Measurements from ENCODE around the gene MRFAP1L1.

MRFAP1L1 gene

DNA sequence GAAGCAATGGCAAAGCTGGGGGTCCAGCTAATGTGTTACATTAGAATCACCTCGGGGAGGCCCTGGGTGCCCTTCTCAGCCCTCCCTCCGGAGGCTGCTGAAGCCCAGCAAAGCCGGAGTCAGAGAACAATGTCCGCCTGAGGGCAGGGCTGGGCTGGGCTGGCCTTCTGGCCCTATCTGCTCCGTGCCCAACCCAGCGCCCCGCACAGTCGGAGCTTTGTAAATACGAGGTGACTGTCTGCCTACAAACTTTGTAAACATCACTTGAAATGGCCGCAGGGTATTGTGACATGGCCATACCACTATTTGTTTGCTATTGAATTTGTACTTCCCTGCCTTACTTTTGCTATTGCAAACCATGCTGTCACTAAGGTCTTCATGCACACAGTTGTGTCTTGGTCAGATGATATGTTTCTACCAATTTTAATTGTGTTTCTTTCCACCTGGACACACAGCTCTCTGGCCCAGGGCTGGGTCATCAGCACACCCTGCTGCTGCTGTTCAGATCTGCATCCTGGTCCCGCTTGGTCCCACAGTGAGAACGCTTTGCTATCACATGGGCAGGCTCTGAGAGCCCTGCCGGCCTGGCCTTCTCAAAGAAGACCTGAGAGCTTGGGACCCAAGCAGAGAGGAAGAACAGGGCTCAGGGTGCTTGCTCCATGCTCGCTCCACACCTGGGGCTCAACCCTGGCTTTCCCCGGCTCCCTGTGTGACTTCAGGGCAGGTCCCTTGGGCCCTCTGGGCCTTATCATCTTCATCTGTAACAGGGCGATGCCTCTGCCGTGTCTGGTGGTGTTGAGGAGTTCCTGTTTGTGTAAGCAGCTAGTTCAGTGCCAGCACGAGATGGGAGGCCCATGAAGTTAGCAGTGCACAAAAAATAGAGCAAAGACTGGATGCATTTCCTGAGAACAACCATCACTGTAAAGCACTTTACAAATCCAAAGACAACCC lies 13.7 kb downstream of the MRFAP1L1 start:
- TF ChIP-seq, protein P1, sequence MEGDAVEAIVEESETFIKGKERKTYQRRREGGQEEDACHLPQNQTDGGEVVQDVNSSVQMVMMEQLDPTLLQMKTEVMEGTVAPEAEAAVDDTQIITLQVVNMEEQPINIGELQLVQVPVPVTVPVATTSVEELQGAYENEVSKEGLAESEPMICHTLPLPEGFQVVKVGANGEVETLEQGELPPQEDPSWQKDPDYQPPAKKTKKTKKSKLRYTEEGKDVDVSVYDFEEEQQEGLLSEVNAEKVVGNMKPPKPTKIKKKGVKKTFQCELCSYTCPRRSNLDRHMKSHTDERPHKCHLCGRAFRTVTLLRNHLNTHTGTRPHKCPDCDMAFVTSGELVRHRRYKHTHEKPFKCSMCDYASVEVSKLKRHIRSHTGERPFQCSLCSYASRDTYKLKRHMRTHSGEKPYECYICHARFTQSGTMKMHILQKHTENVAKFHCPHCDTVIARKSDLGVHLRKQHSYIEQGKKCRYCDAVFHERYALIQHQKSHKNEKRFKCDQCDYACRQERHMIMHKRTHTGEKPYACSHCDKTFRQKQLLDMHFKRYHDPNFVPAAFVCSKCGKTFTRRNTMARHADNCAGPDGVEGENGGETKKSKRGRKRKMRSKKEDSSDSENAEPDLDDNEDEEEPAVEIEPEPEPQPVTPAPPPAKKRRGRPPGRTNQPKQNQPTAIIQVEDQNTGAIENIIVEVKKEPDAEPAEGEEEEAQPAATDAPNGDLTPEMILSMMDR (IDR thresholded peaks at IDR 0.05; ENCODE audit: low read depth, low read length, poor library complexity, severe bottlenecking): no peak
- TF ChIP-seq EZH2phosphoT487 (IDR thresholded peaks at IDR 0.05; ENCODE audit: borderline replicate concordance, low read length): no peak
- Histone ChIP-seq H3K9me3 (ENCODE audit: control insufficient read depth, insufficient read depth, low read length) (no peaks in the 10 kb centered on the region), H3K4me2 (ENCODE audit: low read length) (no peak overlapping the region), H3F3A (ENCODE audit: control insufficient read depth, insufficient read depth) (no peaks in the 10 kb centered on the region), H3K4me3 (ENCODE audit: low read length) (no peak overlapping the region), H3K27ac (ENCODE audit: low read depth, low read length) (no peak overlapping the region), H3K4me1 (ENCODE audit: control insufficient read depth, low read length) (no peaks in the 10 kb centered on the region), H3K79me2 (ENCODE audit: control insufficient read depth, low read length) (no peaks in the 10 kb centered on the region), H3K27me3 (ENCODE audit: control insufficient read depth, low read length) (no peaks in the 10 kb centered on the region), H3K9me2 (replicated peaks; ENCODE audit: control insufficient read depth, low read length) (no peaks in the 10 kb centered on the region), H4K20me1 (ENCODE audit: control insufficient read depth, insufficient read depth, low read depth, low read length) (no peaks in the 10 kb centered on the region), H3K36me3 (ENCODE audit: control insufficient read depth, low read length) (no peaks in the 10 kb centered on the region)

DNA sequence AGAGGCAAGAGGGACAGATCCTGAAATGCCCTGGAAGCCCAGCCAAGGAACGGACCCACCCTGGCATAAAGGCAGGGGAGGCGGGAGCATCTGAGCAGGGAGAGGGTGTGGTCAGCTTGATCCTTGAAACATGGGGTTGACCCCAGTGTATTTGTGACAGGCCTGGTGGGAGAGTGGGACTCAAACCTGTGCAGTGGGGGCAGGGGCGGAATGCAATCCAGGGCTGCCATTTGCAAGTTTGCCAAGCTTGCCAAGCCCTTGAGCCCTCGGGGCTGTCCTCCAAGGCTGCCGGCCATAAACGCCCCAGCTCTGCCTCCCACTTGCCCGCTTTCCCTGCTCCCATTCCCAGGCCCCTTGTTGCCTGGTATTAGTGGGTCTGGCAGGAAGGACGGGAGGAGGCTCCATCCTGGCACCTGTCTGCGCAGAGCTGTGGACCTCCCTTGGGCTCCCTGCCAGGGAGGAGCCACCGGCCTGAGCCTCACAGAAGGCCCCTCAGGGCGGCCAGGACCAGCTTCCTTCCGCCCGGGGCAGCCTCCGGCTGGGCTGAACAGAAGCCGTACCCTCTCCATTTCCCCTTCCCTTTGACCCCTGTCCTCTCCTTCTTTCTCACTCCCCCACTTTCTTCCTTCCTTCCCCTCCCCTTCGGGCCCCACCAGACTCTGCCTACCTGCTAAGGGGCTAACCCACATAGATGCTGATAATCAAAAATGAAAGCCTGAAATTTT lies 15.3 kb downstream of the MRFAP1L1 start:
- Histone ChIP-seq H3K27ac (ENCODE audit: low read depth, low read length) (no peak overlapping the region), H3K9me3 (ENCODE audit: control insufficient read depth, insufficient read depth, low read length) (no peaks in the 10 kb centered on the region), H3K9me2 (replicated peaks; ENCODE audit: control insufficient read depth, low read length) (no peaks in the 10 kb centered on the region), H3K79me2 (ENCODE audit: control insufficient read depth, low read length) (no peaks in the 10 kb centered on the region), H3K36me3 (ENCODE audit: control insufficient read depth, low read length) (no peaks in the 10 kb centered on the region), H4K20me1 (ENCODE audit: control insufficient read depth, insufficient read depth, low read depth, low read length) (no peaks in the 10 kb centered on the region), H3K4me2 (ENCODE audit: low read length) (no peak overlapping the region), H3K27me3 (ENCODE audit: control insufficient read depth, low read length) (no peaks in the 10 kb centered on the region), H3K4me3 (ENCODE audit: low read length) (no peak overlapping the region), H3F3A (ENCODE audit: control insufficient read depth, insufficient read depth) (no peaks in the 10 kb centered on the region), H3K4me1 (ENCODE audit: control insufficient read depth, low read length) (no peaks in the 10 kb centered on the region)
- no peak for TF ChIP-seq EZH2phosphoT487 (IDR thresholded peaks at IDR 0.05; ENCODE audit: borderline replicate concordance, low read length)
- TF ChIP-seq, protein P1 (IDR thresholded peaks at IDR 0.05; ENCODE audit: low read depth, low read length, poor library complexity, severe bottlenecking): no peak

DNA sequence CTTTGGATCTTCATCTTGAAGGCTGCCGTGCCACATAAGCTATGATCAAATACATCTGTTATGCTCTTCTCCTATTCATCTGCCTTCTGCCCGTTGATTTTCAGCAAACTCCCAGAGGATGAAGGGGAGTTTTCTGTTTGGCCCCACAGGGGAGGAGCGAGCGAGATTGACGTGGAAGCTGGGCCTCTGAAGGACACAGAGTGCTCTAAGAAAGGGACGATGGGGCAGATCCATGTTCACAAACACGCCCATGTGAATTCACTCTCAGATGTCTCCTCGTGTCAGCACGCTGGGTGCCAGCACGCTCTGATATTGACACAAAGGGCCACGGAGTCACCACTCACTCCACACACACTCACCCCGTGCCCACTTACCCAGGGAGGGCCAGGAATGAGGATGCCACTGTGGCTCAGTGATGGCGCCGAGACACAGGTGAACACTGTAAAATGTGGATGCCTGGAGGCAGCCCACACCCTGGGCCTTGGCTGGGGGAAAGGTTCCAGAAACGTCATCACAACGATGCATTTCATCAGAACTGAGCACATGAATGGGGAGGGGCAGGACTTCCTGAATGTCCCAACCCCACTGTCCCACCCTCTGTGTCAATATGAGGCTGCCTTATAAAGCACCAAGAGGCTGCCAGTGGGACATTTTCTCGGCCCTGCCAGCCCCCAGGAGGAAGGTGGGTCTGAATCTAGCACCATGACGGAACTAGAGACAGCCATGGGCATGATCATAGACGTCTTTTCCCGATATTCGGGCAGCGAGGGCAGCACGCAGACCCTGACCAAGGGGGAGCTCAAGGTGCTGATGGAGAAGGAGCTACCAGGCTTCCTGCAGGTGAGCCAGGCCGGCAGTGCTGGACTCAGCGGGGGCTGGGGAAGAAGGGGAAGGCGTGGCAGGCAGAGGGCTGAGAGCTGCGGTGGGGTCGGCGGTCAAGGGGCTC lies 16.2 kb downstream of the MRFAP1L1 start, which contains the start of gene S100P:
Gene S100P, plus strand, starts transcription at position 648 of the 946 bp plus-strand sequence. Its CDS starts 55 bp downstream, at position 703.
- H3K4me2 ChIP-seq (ENCODE audit: low read length): no peak within 1 kb of the TSS
- no peaks in the 10 kb centered on the region for H3K36me3 ChIP-seq (ENCODE audit: control insufficient read depth, low read length)
- H3K27ac ChIP-seq (ENCODE audit: low read depth, low read length): no peak within 1 kb of the TSS
- no peaks in the 10 kb centered on the region for H3K9me2 ChIP-seq (replicated peaks; ENCODE audit: control insufficient read depth, low read length)
- no peaks in the 10 kb centered on the region for H4K20me1 ChIP-seq (ENCODE audit: control insufficient read depth, insufficient read depth, low read depth, low read length)
- no peaks in the 10 kb centered on the region for H3K4me1 ChIP-seq (ENCODE audit: control insufficient read depth, low read length)
- no peaks in the 10 kb centered on the region for H3K9me3 ChIP-seq (ENCODE audit: control insufficient read depth, insufficient read depth, low read length)
- H3K4me3 ChIP-seq (ENCODE audit: low read length): no peak within 1 kb of the TSS
- no peaks in the 10 kb centered on the region for H3F3A ChIP-seq (ENCODE audit: control insufficient read depth, insufficient read depth)
- no peaks in the 10 kb centered on the region for H3K79me2 ChIP-seq (ENCODE audit: control insufficient read depth, low read length)
- TF ChIP-seq, protein P1 (IDR thresholded peaks at IDR 0.05; ENCODE audit: low read depth, low read length, poor library complexity, severe bottlenecking): no peak
- TF ChIP-seq EZH2phosphoT487 (IDR thresholded peaks at IDR 0.05; ENCODE audit: borderline replicate concordance, low read length): no peak
- H3K27me3 ChIP-seq (ENCODE audit: control insufficient read depth, low read length): no peaks in the 10 kb centered on the region

Measured in DOHH2 (cell line).